Panc1 (cell line): ENCODE results near the gene BTBD19. TPM values are rescaled to one million over a fixed set of nuclear protein-coding genes. Genes with fewer than 3 reads are reported as not detected.
A peak's percentile ranks its signal among the peaks of the same experiment; 100 is the strongest.

Experiments
- ATAC-seq: fragments of 200-7000 bp; cut with Tn5 transposase; 2 replicates; pipeline ENCODE4 v1.9.1; 2020; ENCODE audit warnings: mild to moderate bottlenecking, moderate library complexity
- BruUV-seq: library from RNA; stranded (reverse); fragments of 400-500 nt; replicated peaks from 2 replicates; lab custom pipeline; 2021; lab: Mats Ljungman, UMichigan
- CTCF ChIA-PET: fragments of 300-600 bp; sonication (Branson Sonifier 250); formaldehyde crosslinking; loops from one replicate; lab custom pipeline; 2022; ENCODE audit warnings: antibody characterized with exemption; lab: Charles Lee
- POLR2A ChIA-PET: fragments of 300-600 bp; sonication (Branson Sonifier 250); formaldehyde crosslinking; loops from one replicate; lab custom pipeline; 2022; ENCODE audit warnings: antibody characterized with exemption; lab: Charles Lee
- DNase-seq: peaks from one replicate; pipeline ENCODE4 v3.0.0-alpha.2; 2010; ENCODE audit warnings: low read depth, low spot score
- H3K27ac ChIP-seq: 2 replicates; pipeline ENCODE4 v1.5.1; 2011; ENCODE audit warnings: mild to moderate bottlenecking, low read length, inconsistent platforms
- H3K27me3 ChIP-seq: fragments of 200-500 bp; sonication (Bioruptor generic); 2 replicates; pipeline ENCODE4 v1.6.0; 2014; ENCODE audit warnings: low read length, inconsistent platforms; ENCODE audit not compliant: control insufficient read depth, insufficient read depth
- H3K36me3 ChIP-seq: fragments of 200-500 bp; sonication (Bioruptor generic); 2 replicates; pipeline ENCODE4 v1.5.1; 2014; ENCODE audit warnings: inconsistent platforms, mild to moderate bottlenecking, low read length, moderate library complexity; ENCODE audit not compliant: control insufficient read depth, insufficient read depth
- H3K4me1 ChIP-seq: 2 replicates; pipeline ENCODE4 v1.5.1; 2011; ENCODE audit warnings: inconsistent platforms, mild to moderate bottlenecking, low read length, moderate library complexity; ENCODE audit not compliant: control insufficient read depth, insufficient read depth
- H3K4me3 ChIP-seq, 2 experiments: 2 replicates each; pipeline ENCODE4 v1.5.1; 2011 to 2012; ENCODE audit warnings: low read depth in 2 of 2, low read length in 2 of 2, mild to moderate bottlenecking in 2 of 2, inconsistent platforms in 1 of 2, moderate library complexity in 1 of 2
- H3K9me3 ChIP-seq: fragments of 200-500 bp; sonication (Bioruptor generic); 2 replicates; pipeline ENCODE4 v1.5.1; 2014; ENCODE audit warnings: low read depth, mild to moderate bottlenecking, inconsistent platforms, low read length, moderate library complexity; ENCODE audit not compliant: control insufficient read depth, insufficient read depth
- CTCF ChIP-seq: fragments of 450-650 bp; IDR thresholded peaks from 2 replicates; pipeline ENCODE4 v1.5.1; 2017; ENCODE audit warnings: mild to moderate bottlenecking
- POLR2AphosphoS5 ChIP-seq: IDR thresholded peaks from 2 replicates; pipeline ENCODE4 v1.6.1; 2012; ENCODE audit warnings: mild to moderate bottlenecking, low read depth, low read length, moderate library complexity
- REST ChIP-seq, 2 experiments: IDR thresholded peaks; 2 replicates each; pipeline ENCODE4 v1.6.1; 2011 to 2012; ENCODE audit warnings: low read depth in 2 of 2, control low read depth in 1 of 2, low read length in 1 of 2, mild to moderate bottlenecking in 1 of 2, moderate library complexity in 1 of 2; ENCODE audit not compliant: insufficient read depth in 1 of 2
- SIN3A ChIP-seq: IDR thresholded peaks from 2 replicates; pipeline ENCODE4 v1.6.1; 2012; ENCODE audit warnings: low read depth, mild to moderate bottlenecking, low read length, moderate library complexity, borderline replicate concordance; ENCODE audit not compliant: insufficient read depth
- TCF7L2 ChIP-seq: IDR thresholded peaks from 2 replicates; pipeline ENCODE4 v1.6.1; 2011; ENCODE audit warnings: mild to moderate bottlenecking, low read depth, low read length, inconsistent platforms
- in situ Hi-C: cut with HindIII; loops from 2 replicates; pipeline ENCODE4 v1.10.0; 2016; ENCODE audit warnings: low sequenced_read_pairs, low pct_unique_long_range_greater_than_20kb
- intact Hi-C: fragments of 100-400 bp; cut with micrococcal nuclease; formaldehyde crosslinking; loops from one replicate; pipeline ENCODE4 v1.10.0; 2022; ENCODE audit not compliant: unreplicated experiment
- total RNA-seq: library from RNA; stranded (reverse); gene quantifications from one replicate; pipeline ENCODE4 v1.2.1, GENCODE V29; 2021; ENCODE audit not compliant: unreplicated experiment

Gene BTBD19
- total RNA-seq, 1 experiment from 2014 or later = 2.6 TPM

GRCh38 chr1:44790968-44791801 is 17.1 kb upstream of the BTBD19 start:
- no peak overlapping the region for H3K4me3 ChIP-seq
- POLR2A ChIA-PET = interaction anchor here (0.6 kb wide), 2 partner anchors 8 to 133 kb away, joined by 6 to 14 read pairs; no protein-coding TSS in a partner anchor
- no peak for DNase-seq
- TF ChIP-seq REST (IDR thresholded peaks at IDR 0.05; ENCODE audit: insufficient read depth in 1 of 2, low read depth in 2 of 2, low read length in 1 of 2) (no peak), POLR2AphosphoS5 (no peak), TCF7L2 (no peak), SIN3A (no peak), CTCF (no peak)
- H3K36me3 ChIP-seq = no peaks in the 10 kb centered on the region
- CTCF ChIA-PET = interaction anchor here (0.5 to 0.8 kb wide), 5 partner anchors 11 to 1221 kb away, joined by 3 to 10 read pairs (median 3); no protein-coding TSS in a partner anchor
- no peak overlapping the region for H3K27ac ChIP-seq
- ATAC-seq = no peak
- H3K9me3 ChIP-seq = no peaks in the 10 kb centered on the region
- in situ Hi-C loops = no loop called here
- no TSS peak for BruUV-seq
- no peaks in the 10 kb centered on the region for H3K27me3 ChIP-seq
- H3K4me1 ChIP-seq = no peaks in the 10 kb centered on the region
- intact Hi-C loops = no loop called here

GRCh38 chr1:44792736-44793502 is 15.4 kb upstream of the BTBD19 start:
- no peak overlapping the region for H3K4me3 ChIP-seq
- CTCF ChIA-PET = interaction anchor here (0.5 to 1.2 kb wide), 3 partner anchors 9 to 63 kb away, joined by 3 to 4 read pairs (median 3); no protein-coding TSS in a partner anchor

More at GRCh38 chr1:44792736-44793502, 15.4 kb upstream of the BTBD19 start:
- H3K9me3 ChIP-seq = no peaks in the 10 kb centered on the region
- intact Hi-C loops (loop anchor here (2.0 kb wide), 1 partner anchor 26 kb away; no protein-coding TSS in a partner anchor), in situ Hi-C loops (no loop called here)
- H3K27ac ChIP-seq = 0 out of 2 replicates have a peak overlapping the region, but pooled peaks have one; percentile 23
- DNase-seq (no peak), ATAC-seq (peak; percentile 11; the same call in 1 of the 2 replicates)
- BruUV-seq = no TSS peak
- H3K27me3 ChIP-seq = no peaks in the 10 kb centered on the region
- POLR2A ChIA-PET = interaction anchor here (0.9 to 1.0 kb wide), 2 partner anchors 22 to 26 kb away, joined by 3 read pairs; no protein-coding TSS in a partner anchor
- no peaks in the 10 kb centered on the region for H3K4me1 ChIP-seq
- TF ChIP-seq REST (IDR thresholded peaks at IDR 0.05; ENCODE audit: insufficient read depth in 1 of 2, low read depth in 2 of 2, low read length in 1 of 2) (no peak), POLR2AphosphoS5 (no peak), CTCF (no peak), TCF7L2 (no peak), SIN3A (no peak)
- no peaks in the 10 kb centered on the region for H3K36me3 ChIP-seq
